Keratinocyte (primary cell): Measurements from ENCODE around the gene PEDS1. TPM values are rescaled to one million over a fixed set of nuclear protein-coding genes. Genes with fewer than 3 reads are reported as not detected.

Experiments
- DNase-seq: peaks from one replicate; pipeline ENCODE4 v3.0.0-alpha.2; 2011; ENCODE audit warnings: low read depth, missing footprints, low spot score
- FAIRE-seq: peaks from 2 replicates; lab custom pipeline; 2011; peaks lifted over from hg19 to GRCh38; lab: Jason Lieb, UNC
- H2AFZ ChIP-seq: 2 replicates; pipeline ENCODE4 v1.6.0; 2012; ENCODE audit warnings: low read length, control low read depth, inconsistent platforms; ENCODE audit not compliant: control insufficient read depth
- H3K27ac ChIP-seq: 2 replicates; pipeline ENCODE4 v1.5.1; 2011; ENCODE audit warnings: low read length; ENCODE audit not compliant: control insufficient read depth, insufficient read depth
- H3K27me3 ChIP-seq: 3 replicates; pipeline ENCODE4 v1.6.0; 2011; ENCODE audit warnings: low read length; ENCODE audit not compliant: control insufficient read depth, insufficient read depth; ENCODE audit errors: extremely low read depth
- H3K36me3 ChIP-seq, 2 experiments: 2 replicates in 1 of 2; 3 replicates in 1 of 2; pipeline ENCODE4 v1.5.1; 2011; ENCODE audit warnings: low read length in 2 of 2, mild to moderate bottlenecking in 1 of 2; ENCODE audit not compliant: control insufficient read depth in 2 of 2, insufficient read depth in 2 of 2; ENCODE audit errors: extremely low read depth in 1 of 2
- H3K4me1 ChIP-seq: 3 replicates; pipeline ENCODE4 v1.5.1; 2011; ENCODE audit warnings: low read length; ENCODE audit not compliant: control insufficient read depth, insufficient read depth; ENCODE audit errors: extremely low read depth
- H3K4me2 ChIP-seq: 3 replicates; pipeline ENCODE4 v1.6.0; 2011; ENCODE audit warnings: low read depth, low read length; ENCODE audit not compliant: control insufficient read depth, insufficient read depth; ENCODE audit errors: extremely low read depth
- H3K4me3 ChIP-seq, 3 experiments: fragments of 200-600 bp in 1 of 3; sonication (generic) in 1 of 3; 2 replicates in 2 of 3; 3 replicates in 1 of 3; pipeline ENCODE4 v1.5.1; 2011 to 2016; ENCODE audit warnings: low read length in 3 of 3, mild to moderate bottlenecking in 3 of 3, control low read depth in 2 of 3, inconsistent platforms in 1 of 3, low read depth in 1 of 3, mixed read lengths in 1 of 3, mixed run types in 1 of 3, moderate library complexity in 1 of 3; ENCODE audit not compliant: control insufficient read depth in 2 of 3, insufficient read depth in 2 of 3; ENCODE audit errors: extremely low read depth in 1 of 3
- H3K79me2 ChIP-seq: 2 replicates; pipeline ENCODE4 v1.6.0; 2012; ENCODE audit warnings: low read length; ENCODE audit not compliant: control insufficient read depth, insufficient read depth
- H3K9ac ChIP-seq: 3 replicates; pipeline ENCODE4 v1.6.0; 2011; ENCODE audit warnings: low read length; ENCODE audit not compliant: control insufficient read depth, insufficient read depth; ENCODE audit errors: extremely low read depth
- H3K9me1 ChIP-seq: 3 replicates; pipeline ENCODE4 v1.6.0; 2011; ENCODE audit warnings: low read length; ENCODE audit not compliant: control insufficient read depth, insufficient read depth; ENCODE audit errors: extremely low read depth
- H3K9me3 ChIP-seq: 2 replicates; pipeline ENCODE4 v1.5.1; 2012; ENCODE audit warnings: low read depth, low read length; ENCODE audit not compliant: control insufficient read depth
- H4K20me1 ChIP-seq: 3 replicates; pipeline ENCODE4 v1.6.0; 2011; ENCODE audit warnings: low read length; ENCODE audit not compliant: control insufficient read depth, insufficient read depth; ENCODE audit errors: extremely low read depth
- CTCF ChIP-seq, 3 experiments: IDR thresholded peaks in 1 of 3; conservative IDR thresholded peaks in 1 of 3; optimal IDR thresholded peaks in 1 of 3; 2 replicates in 2 of 3; 3 replicates in 1 of 3; pipeline versions ENCODE3 to v1.5.1; 2011; ENCODE audit warnings: low read length in 3 of 3, mild to moderate bottlenecking in 3 of 3, moderate library complexity in 2 of 3, control low read depth in 1 of 3, inconsistent platforms in 1 of 3; ENCODE audit not compliant: insufficient read depth in 2 of 3; ENCODE audit errors: extremely low read depth in 1 of 3
- EZH2 ChIP-seq: IDR thresholded peaks from one replicate; pipeline ENCODE4 v1.6.1; 2012; ENCODE audit warnings: inconsistent platforms, mild to moderate bottlenecking, low read length, moderate library complexity
- dilution Hi-C: fragments of 300-500 bp; cut with MboI; formaldehyde crosslinking; loops from one replicate; pipeline ENCODE4 v1.7.0; 2020; ENCODE audit warnings: low sequenced_read_pairs; ENCODE audit not compliant: extremely low pct_ligation_motif_present
- polyA plus RNA-seq, 5 experiments: library from polyadenylated mRNA; depleted of rRNA in 3 of 5; stranded (reverse) in 3 of 5; stranded (forward) in 1 of 5; unstranded in 1 of 5; fragments of >200 nt; gene quantifications; 1 replicate in 1 of 5; 2 replicates in 3 of 5; 3 replicates in 1 of 5; pipeline versions ENCODE4 v1.2.1 to v1.2.3, GENCODE V29; 2011 to 2012; ENCODE audit warnings: missing spikeins in 2 of 5, low read depth in 1 of 5, low replicate concordance in 1 of 5

Gene PEDS1
- polyA plus RNA-seq, 1 donor (not counting 4 experiments of a cell fraction or from before 2014, with no cell fraction given) = 48.7 TPM

- H3K79me2 ChIP-seq = peaks cover 17% of the 10 kb centered on the region
- no peak overlapping the region for H3K27ac ChIP-seq
- dilution Hi-C loops = no loop called here
- no peak overlapping the region for H3K4me3 ChIP-seq
- no peak overlapping the region for H3K9ac ChIP-seq
- H3K4me1 ChIP-seq = peaks cover 6% of the 10 kb centered on the region
- FAIRE-seq = no peak
- no peaks in the 10 kb centered on the region for H3K27me3 ChIP-seq
- no peak overlapping the region for H2AFZ ChIP-seq
- H4K20me1 ChIP-seq = peaks cover 8% of the 10 kb centered on the region
- TF ChIP-seq CTCF (optimal IDR thresholded peaks at IDR 0.05 in 1 of 3, IDR thresholded peaks at IDR 0.05 in 1 of 3, conservative IDR thresholded peaks at IDR 0.05 in 1 of 3; ENCODE audit: extremely low read depth in 1 of 3, insufficient read depth in 2 of 3, low read length in 3 of 3) (no peak), EZH2 (no peak)
- no peak overlapping the region for H3K4me2 ChIP-seq
- no peak for DNase-seq
- no peaks in the 10 kb centered on the region for H3K9me3 ChIP-seq
- H3K9me1 ChIP-seq = no peaks in the 10 kb centered on the region
- peaks cover 2 to 8% of the 10 kb centered on the region in 2 experiments for H3K36me3 ChIP-seq
These were observed 34.8 kb upstream of the PEDS1 start for GRCh38 chr20:50188287-50188688.

DNA sequence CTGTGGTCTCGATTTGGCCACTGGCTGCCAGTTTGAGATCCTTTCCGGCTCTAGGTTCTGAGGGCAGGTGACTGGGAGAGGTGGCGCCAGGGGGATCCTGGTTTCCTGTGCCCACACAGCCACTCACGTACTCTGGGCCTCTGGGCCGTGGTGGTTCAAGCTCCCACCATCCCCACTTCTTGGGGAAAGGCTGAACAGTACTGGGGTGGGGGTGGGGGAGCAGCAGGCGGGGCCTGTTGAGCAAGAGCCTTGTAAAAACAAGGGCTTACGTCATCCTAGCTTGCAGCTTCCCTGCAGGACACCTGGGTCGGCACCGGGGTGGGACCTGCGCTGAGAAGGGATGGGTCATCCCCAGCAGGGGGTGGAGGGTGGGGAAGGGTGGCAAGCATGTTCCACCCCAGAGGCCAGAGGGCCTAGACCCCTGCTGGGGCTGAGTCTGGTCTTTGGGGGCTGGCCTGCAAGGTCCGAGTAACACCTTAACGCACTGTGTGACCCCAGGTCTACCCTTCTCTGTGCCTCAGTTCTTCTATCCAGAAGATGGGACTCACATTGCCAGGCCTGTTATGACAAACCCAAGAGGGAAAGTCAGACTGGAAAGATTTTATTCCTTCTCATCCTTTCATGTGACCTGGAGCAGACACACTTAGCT, 34.0 kb upstream of the PEDS1 start:
- FAIRE-seq = no peak
- H3K9ac ChIP-seq = no peak overlapping the region

GRCh38 chr20:50186987-50187402, 33.5 kb upstream of the PEDS1 start:
- TF ChIP-seq CTCF (optimal IDR thresholded peaks at IDR 0.05 in 1 of 3, IDR thresholded peaks at IDR 0.05 in 1 of 3, conservative IDR thresholded peaks at IDR 0.05 in 1 of 3; ENCODE audit: extremely low read depth in 1 of 3, insufficient read depth in 2 of 3, low read length in 3 of 3) = no peak
- TF ChIP-seq EZH2 = no peak
- no peaks in the 10 kb centered on the region for H3K9me3 ChIP-seq
- H3K27ac ChIP-seq = no peak overlapping the region
- FAIRE-seq = no peak
- H3K9me1 ChIP-seq = no peaks in the 10 kb centered on the region
- H3K79me2 ChIP-seq = peaks cover 5% of the 10 kb centered on the region
- H3K27me3 ChIP-seq = no peaks in the 10 kb centered on the region
- no peak for DNase-seq
- peaks cover 4% of the 10 kb centered on the region for H3K4me1 ChIP-seq
- no peak overlapping the region for H3K9ac ChIP-seq
- H4K20me1 ChIP-seq = no peaks in the 10 kb centered on the region
- no peak overlapping the region for H2AFZ ChIP-seq
- H3K36me3 ChIP-seq = no peaks in the 10 kb centered on the region
- H3K4me2 ChIP-seq = no peak overlapping the region
- dilution Hi-C loops = no loop called here
- H3K4me3 ChIP-seq = no peak overlapping the region

More for the DNA sequence above, 34.0 kb upstream of the PEDS1 start:
- dilution Hi-C loops = no loop called here
- H2AFZ ChIP-seq = no peak overlapping the region
- no peaks in the 10 kb centered on the region for H3K9me3 ChIP-seq
- H3K79me2 ChIP-seq = peaks cover 9% of the 10 kb centered on the region
- no peak overlapping the region for H3K4me2 ChIP-seq
- no peak for DNase-seq
- H3K36me3 ChIP-seq = no peaks in the 10 kb centered on the region
- peaks cover under 1% of the 10 kb centered on the region for H4K20me1 ChIP-seq
- no peak overlapping the region for H3K27ac ChIP-seq
- no peak overlapping the region for H3K4me3 ChIP-seq
- TF ChIP-seq EZH2 = no peak
- H3K27me3 ChIP-seq = no peaks in the 10 kb centered on the region
- H3K4me1 ChIP-seq = peaks cover 4% of the 10 kb centered on the region
- H3K9me1 ChIP-seq = no peaks in the 10 kb centered on the region
